Stimulated activated CD8-positive, alpha-beta memory T cell treated with anti-CD3 and anti-CD28 coated beads, Interleukin-15, amount 100 ng/mL, for 1 hour (primary cell): Measurements from ENCODE around the gene CIITA.

ENCODE experiments used
- DNase-seq: peaks from one replicate; pipeline ENCODE4 v3.0.0-alpha.2; 2020; ENCODE audit warnings: low read depth

CIITA gene

GRCh38 chr16:10880594-10881452 lies 3.8 kb downstream of the CIITA start:
- DNase-seq, result no peak

- no peak for DNase-seq
These were observed 4.6 kb downstream of the CIITA start for GRCh38 chr16:10881479-10882030.

GRCh38 chr16:10883004-10883403 lies 6.0 kb downstream of the CIITA start:
- no peak for DNase-seq

- DNase-seq, result no peak
These were observed 8.2 kb downstream of the CIITA start for GRCh38 chr16:10885246-10885645.

GRCh38 chr16:10888320-10888937 lies 11.4 kb downstream of the CIITA start:
- no peak for DNase-seq

- DNase-seq, result no peak
These were observed 12.9 kb downstream of the CIITA start for GRCh38 chr16:10889855-10890254.

- no peak for DNase-seq
These were observed 15.8 kb downstream of the CIITA start for GRCh38 chr16:10892782-10893318.

- no peak for DNase-seq
These were observed 18.3 kb downstream of the CIITA start for GRCh38 chr16:10895053-10895946.

- no peak for DNase-seq
These were observed 19.2 kb downstream of the CIITA start for GRCh38 chr16:10896165-10896564.

- no peak for DNase-seq
These were observed 19.7 kb downstream of the CIITA start for GRCh38 chr16:10896723-10897122.

GRCh38 chr16:10897134-10897533 lies 20.1 kb downstream of the CIITA start:
- no peak for DNase-seq

- no peak for DNase-seq
These were observed 26.0 kb downstream of the CIITA start for GRCh38 chr16:10902999-10903398.

- DNase-seq, result no peak
These were observed 29.5 kb downstream of the CIITA start for GRCh38 chr16:10906482-10906881.

GRCh38 chr16:10906914-10907756 lies 30.1 kb downstream of the CIITA start:
- no peak for DNase-seq

GRCh38 chr16:10907757-10908045 lies 30.7 kb downstream of the CIITA start:
- DNase-seq, result no peak

- DNase-seq, result no peak
These were observed 34.3 kb downstream of the CIITA start for GRCh38 chr16:10911267-10911666.

GRCh38 chr16:10916534-10916933 lies 39.5 kb downstream of the CIITA start:
- DNase-seq, result no peak

GRCh38 chr16:10918294-10919002 lies 41.4 kb downstream of the CIITA start:
- peak; percentile 62 for DNase-seq

- no peak for DNase-seq
These were observed 42.0 kb downstream of the CIITA start for GRCh38 chr16:10919003-10919351.

GRCh38 chr16:10920726-10921427 lies 43.9 kb downstream of the CIITA start:
- DNase-seq, result no peak
